ENCODE results near the gene FIBIN.

The FIBIN gene

DNA sequence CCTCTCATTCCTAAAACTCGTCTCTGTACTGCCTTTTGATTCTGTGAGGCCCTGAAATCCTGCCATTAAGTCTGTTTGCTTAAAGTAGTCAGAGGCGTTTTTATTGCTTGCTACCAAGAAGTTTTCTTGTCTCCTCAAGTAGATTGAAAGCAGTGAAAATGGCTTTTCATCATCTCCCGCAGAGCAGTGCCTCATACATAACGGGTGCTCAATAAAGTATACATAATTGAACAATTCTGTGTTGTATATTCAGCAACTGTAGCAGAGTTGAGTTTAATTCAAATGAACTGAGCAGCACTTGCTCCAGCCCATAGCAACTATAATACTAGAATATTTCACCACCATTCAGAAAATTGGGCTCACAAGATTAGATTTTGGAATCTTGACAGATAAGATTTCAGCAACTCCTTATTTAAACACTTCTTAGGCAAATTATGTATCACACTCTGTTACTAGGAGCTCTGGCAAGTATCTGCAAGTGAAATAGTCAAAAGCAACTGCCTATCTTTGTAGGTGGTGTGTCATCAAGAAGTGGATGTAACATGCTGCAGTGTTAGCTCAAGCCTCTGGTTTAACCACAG, 20.0 kb downstream of the FIBIN start:
- ChIA-PET CTCF (no interaction called here), POLR2A (no interaction called here)
- peak; percentile 35 for DNase-seq (ENCODE audit: extremely low spot score)
- TF ChIP-seq SP1 (IDR thresholded peaks at IDR 0.05), result no peak
- TF ChIP-seq FOXA1 (IDR thresholded peaks at IDR 0.05), result 0 out of 2 replicates have a peak, but pooled peaks have one; percentile 28
- TF ChIP-seq PKNOX1 (IDR thresholded peaks at IDR 0.05), result peak; percentile 81
- TF ChIP-seq CTBP1 (IDR thresholded peaks at IDR 0.05; ENCODE audit: borderline replicate concordance), result peak; percentile 68; the same call in 1 of the 2 replicates
- no peak for TF ChIP-seq SUZ12 (IDR thresholded peaks at IDR 0.05)

- DNase-seq (ENCODE audit: extremely low spot score), result no peak
- ChIA-PET POLR2A (no interaction called here), CTCF (interaction anchor here (0.8 kb wide), 1 partner anchor 466 kb away, joined by 4 read pairs; no protein-coding TSS in a partner anchor)
- no peak for TF ChIP-seq L3MBTL2 (conservative IDR thresholded peaks at IDR 0.05)
- TF ChIP-seq ZNF384 (IDR thresholded peaks at IDR 0.05), result no peak
- no peak for TF ChIP-seq FOXM1 (IDR thresholded peaks at IDR 0.05; ENCODE audit: borderline replicate concordance)
- TF ChIP-seq LEF1 (IDR thresholded peaks at IDR 0.05; ENCODE audit: borderline replicate concordance), result no peak
- TF ChIP-seq SP1 (IDR thresholded peaks at IDR 0.05), result no peak
- TF ChIP-seq BHLHE40 (IDR thresholded peaks at IDR 0.05; ENCODE audit: borderline replicate concordance), result no peak
- no peak for TF ChIP-seq HDGF (IDR thresholded peaks at IDR 0.05; ENCODE audit: borderline replicate concordance)
- TF ChIP-seq PKNOX1 (IDR thresholded peaks at IDR 0.05), result no peak
- TF ChIP-seq ELF4 (IDR thresholded peaks at IDR 0.05), result no peak
- TF ChIP-seq SUZ12 (IDR thresholded peaks at IDR 0.05), result no peak
- no peak for TF ChIP-seq ARNT (IDR thresholded peaks at IDR 0.05)
- TF ChIP-seq CTBP1 (IDR thresholded peaks at IDR 0.05; ENCODE audit: borderline replicate concordance), result no peak
- no peak for TF ChIP-seq NFRKB (IDR thresholded peaks at IDR 0.05)
Observed at GRCh38 chr11:27018902-27019529, 25.1 kb downstream of the FIBIN start.

DNA sequence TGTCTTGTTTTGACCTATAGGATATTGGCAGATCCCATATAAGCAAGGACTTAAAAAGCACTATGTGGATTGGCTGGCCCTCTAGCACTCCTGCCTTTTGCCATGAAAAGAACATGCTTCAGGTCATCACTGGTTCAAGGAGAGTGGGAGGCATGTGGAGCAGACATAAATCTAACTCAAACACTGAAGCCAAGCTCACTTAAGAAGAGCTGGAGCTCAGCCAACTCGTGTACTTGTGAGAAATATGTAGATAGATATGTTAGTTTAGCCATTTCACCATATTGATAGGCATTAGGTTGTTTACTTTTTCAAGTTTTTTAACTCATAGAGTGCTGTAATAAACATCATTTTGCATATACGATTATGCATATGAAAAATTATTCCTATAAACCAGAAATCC, 26.8 kb downstream of the FIBIN start:
- ChIA-PET POLR2A (no interaction called here), CTCF (no interaction called here)
- TF ChIP-seq PKNOX1 (IDR thresholded peaks at IDR 0.05), result no peak
- TF ChIP-seq LEF1 (IDR thresholded peaks at IDR 0.05; ENCODE audit: borderline replicate concordance), result no peak
- TF ChIP-seq BHLHE40 (IDR thresholded peaks at IDR 0.05; ENCODE audit: borderline replicate concordance), result no peak
- TF ChIP-seq ARNT (IDR thresholded peaks at IDR 0.05), result no peak
- no peak for TF ChIP-seq FOXM1 (IDR thresholded peaks at IDR 0.05; ENCODE audit: borderline replicate concordance)
- no peak for TF ChIP-seq SP1 (IDR thresholded peaks at IDR 0.05)
- TF ChIP-seq NFRKB (IDR thresholded peaks at IDR 0.05), result no peak
- no peak for TF ChIP-seq ZNF384 (IDR thresholded peaks at IDR 0.05)
- TF ChIP-seq ELF4 (IDR thresholded peaks at IDR 0.05), result no peak
- no peak for DNase-seq (ENCODE audit: extremely low spot score)

GRCh38 chr11:27022659-27023251, 28.8 kb downstream of the FIBIN start:
- CTCF ChIA-PET, result interaction anchor here (0.6 kb wide), 1 partner anchor 626 kb away, joined by 3 read pairs; no protein-coding TSS in a partner anchor
- POLR2A ChIA-PET, result no interaction called here
- no peak for DNase-seq (ENCODE audit: extremely low spot score)
- TF ChIP-seq HDGF (IDR thresholded peaks at IDR 0.05; ENCODE audit: borderline replicate concordance) (no peak), SUZ12 (IDR thresholded peaks at IDR 0.05) (no peak), ZNF384 (IDR thresholded peaks at IDR 0.05) (no peak), ELF4 (IDR thresholded peaks at IDR 0.05) (no peak), PKNOX1 (IDR thresholded peaks at IDR 0.05) (no peak), ARNT (IDR thresholded peaks at IDR 0.05) (no peak), TARDBP (IDR thresholded peaks at IDR 0.05) (no peak), L3MBTL2 (conservative IDR thresholded peaks at IDR 0.05) (no peak), FOXA1 (IDR thresholded peaks at IDR 0.05) (no peak), SP1 (IDR thresholded peaks at IDR 0.05) (no peak), FOXM1 (IDR thresholded peaks at IDR 0.05; ENCODE audit: borderline replicate concordance) (no peak)

DNA sequence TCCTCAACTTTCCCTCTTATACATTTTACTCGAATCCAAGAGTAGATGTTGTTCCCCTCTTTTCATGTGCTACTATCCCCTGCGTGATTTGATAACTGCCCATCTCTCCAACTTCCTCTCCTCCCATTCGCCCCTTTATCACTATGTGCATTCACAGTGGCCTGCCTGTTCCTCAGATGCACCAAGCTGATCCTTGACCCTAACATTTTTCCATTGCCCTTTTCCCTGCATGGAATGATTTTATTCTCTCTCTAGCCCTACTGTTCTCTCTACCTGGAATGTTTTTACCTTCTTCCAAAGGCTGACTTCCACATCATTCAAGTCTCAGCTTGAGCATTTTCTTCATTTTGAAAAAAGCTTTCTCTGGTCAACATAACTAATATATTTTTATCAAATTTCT, 31.0 kb downstream of the FIBIN start:
- TF ChIP-seq NFRKB (IDR thresholded peaks at IDR 0.05) (no peak), FOXM1 (IDR thresholded peaks at IDR 0.05; ENCODE audit: borderline replicate concordance) (no peak), ELF4 (IDR thresholded peaks at IDR 0.05) (no peak), SUZ12 (IDR thresholded peaks at IDR 0.05) (no peak), ZNF384 (IDR thresholded peaks at IDR 0.05) (no peak), FOXA1 (IDR thresholded peaks at IDR 0.05) (no peak), BHLHE40 (IDR thresholded peaks at IDR 0.05; ENCODE audit: borderline replicate concordance) (no peak), ARNT (IDR thresholded peaks at IDR 0.05) (no peak), L3MBTL2 (conservative IDR thresholded peaks at IDR 0.05) (no peak), FOXK2 (IDR thresholded peaks at IDR 0.05) (no peak), CTBP1 (IDR thresholded peaks at IDR 0.05; ENCODE audit: borderline replicate concordance) (no peak), LEF1 (IDR thresholded peaks at IDR 0.05; ENCODE audit: borderline replicate concordance) (no peak), TARDBP (IDR thresholded peaks at IDR 0.05) (no peak), PKNOX1 (IDR thresholded peaks at IDR 0.05) (no peak)
- ChIA-PET CTCF (interaction anchor here (0.6 kb wide), 1 partner anchor 183 kb away, joined by 9 read pairs; no protein-coding TSS in a partner anchor), POLR2A (no interaction called here)
- no peak for DNase-seq (ENCODE audit: extremely low spot score)

Measured in HEK293T (cell line).